DMS79 treated with DMSO at 0.1 percent for 48 hours (cell line): ENCODE data around the gene COX7A2L.

Source experiments
- DNase-seq: peaks from one replicate; lab custom pipeline; 2025; lab: John Stamatoyannopoulos, UW

COX7A2L gene

DNA sequence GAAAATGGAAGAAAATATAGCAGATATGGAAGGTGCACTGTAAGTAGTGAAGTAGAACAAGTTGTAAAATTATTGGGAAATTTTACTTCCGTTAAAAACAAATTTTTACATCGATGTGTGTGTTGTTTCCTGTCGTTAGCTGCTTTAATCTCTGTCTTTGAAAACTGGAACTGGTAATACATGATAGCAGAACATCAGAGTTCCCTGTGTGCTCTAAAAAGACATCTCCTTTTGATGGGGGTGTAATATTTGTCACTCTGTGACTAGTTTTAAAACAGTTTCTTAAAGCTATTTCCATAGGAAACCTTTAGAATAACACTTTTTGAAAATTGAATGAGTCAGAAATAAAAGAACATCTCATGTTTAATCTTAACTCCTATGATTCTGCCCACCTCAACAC, 43.5 kb downstream of the COX7A2L start:
- DNase-seq: no peak

DNA sequence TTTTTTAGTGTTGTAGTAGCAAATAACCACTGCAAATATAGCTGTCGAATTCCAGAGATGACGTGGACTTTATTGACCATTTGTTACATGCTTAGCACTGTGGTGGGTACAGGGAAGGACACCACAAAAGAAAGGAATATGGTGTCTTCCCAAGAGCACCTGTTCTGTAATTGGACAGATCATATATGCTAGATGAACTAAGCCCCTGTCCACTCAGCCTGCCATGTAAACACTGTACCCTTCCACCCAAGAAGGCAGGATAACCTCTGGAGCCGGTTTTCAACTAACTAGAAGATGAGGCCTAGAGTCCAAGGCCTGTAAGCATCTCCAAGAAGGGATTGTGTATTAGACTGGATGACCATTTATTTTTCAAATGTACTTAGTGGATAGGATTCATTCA, 44.1 kb downstream of the COX7A2L start:
- DNase-seq: no peak

DNA sequence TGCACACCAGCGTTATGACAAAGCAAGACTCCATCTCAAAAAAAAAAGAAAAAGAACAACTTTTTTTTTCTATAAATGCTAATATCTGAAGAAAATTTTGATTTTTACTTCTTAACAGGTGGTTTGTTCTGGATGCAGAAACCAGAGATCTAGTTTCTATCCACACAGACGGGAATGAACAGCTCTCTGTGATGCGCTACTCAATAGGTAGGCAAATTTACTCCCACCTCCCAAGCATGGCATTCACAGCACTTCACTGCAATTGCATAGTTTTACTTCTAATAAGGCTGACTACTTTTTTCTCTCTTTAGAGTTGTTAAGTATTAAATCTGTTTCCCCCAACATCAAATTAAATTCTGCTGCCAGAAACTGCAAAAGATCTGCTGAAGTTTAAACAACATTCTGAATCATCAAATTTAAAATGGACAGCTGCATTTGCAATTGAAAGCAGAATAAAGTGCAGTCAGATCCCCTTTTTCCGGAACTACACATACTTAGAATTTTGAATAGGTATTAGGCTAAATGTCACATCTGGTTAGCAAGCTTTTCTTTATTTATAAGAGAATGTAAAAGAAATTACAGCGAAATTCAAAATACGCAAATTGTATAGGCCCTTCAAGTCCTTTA, 45.1 kb downstream of the COX7A2L start:
- no peak for DNase-seq

DNA sequence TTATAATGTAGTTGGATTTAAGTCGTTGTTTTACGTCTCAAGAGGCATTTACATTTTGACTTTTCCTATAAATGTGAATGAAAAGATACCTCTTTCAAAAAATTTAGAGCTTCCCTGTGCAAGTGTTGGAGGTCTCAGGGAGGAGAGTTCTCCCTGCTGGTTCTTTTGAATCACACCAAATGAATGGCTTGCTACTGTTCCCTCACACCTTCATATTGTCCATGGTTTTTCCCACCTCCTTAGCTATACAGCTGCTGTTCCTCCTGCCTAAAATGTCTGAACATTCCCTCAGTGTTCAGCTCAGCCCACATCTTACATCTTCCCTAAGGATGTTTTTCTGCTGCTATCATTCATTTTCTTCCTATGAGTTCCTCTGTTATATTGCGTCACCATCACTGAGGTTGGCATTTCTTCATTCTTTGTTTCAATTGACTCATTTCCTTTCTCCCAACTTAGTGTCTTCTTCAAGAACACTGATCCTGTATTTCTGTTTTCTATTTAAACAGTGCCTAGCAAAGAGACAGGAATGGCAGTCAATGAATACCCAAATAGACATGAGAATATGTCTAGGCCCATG, 46.0 kb downstream of the COX7A2L start:
- no peak for DNase-seq

DNA sequence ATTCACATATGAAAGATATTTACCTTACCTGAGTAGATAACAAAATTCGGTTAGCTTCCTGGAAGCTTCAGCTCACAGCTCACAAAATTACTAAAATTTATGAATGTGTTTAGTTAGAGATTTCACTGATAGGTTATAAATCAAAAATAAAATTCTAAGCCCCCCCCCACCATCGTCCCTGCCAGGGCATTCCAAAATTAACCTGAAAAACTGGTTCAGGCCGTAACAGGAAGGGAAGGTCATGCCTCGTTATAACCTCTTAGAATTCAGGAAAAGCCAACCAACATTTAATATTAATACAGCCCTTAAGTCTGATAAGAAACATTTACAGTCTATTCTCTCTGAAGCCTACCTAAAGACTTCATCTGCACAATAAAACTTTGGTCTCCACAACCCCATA, 48.9 kb downstream of the COX7A2L start:
- peak; percentile 43 for DNase-seq

DNA sequence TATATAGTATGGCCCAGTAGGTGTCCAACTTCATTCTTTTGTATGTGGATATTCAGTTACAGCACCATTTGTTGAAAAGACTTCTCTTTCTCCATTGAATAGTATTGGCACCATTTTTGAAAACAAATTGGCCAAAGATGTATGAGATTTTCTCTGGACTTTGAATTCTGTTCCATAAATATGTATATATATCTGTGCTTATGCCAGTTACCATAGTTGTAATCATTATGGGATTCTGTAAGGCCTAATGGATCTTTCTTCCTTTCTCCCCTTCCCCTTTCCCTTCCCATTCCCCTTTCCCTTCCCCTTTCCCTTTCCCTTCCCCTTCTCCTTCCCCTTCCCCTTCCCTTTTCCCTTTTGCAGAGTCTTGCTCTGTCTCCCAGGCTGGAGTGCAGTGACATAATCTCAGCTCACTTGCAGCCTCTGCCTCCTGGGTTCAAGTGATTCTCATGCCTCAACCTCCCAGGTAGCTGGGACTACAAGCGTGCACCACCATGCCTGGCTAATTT, 51.0 kb downstream of the COX7A2L start:
- DNase-seq: no peak

DNA sequence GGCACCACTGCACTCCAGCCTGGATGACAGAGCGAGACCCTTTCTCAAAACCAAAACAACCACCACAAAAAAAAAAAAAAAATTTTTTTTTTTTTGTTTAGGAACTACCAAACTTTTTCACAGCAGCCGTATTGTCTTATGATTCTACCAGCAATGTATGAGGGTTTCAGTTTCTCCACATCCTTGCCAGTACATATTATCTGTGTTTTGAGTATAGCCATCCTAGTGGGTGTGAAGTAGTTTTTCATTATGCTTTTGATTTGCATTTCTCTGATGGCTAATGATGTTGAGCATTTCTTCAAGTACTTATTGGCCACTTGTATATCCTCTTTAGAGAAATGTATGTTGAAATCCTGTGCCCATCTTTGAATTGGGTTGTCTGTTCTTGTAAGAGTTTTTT, 51.7 kb downstream of the COX7A2L start:
- no peak for DNase-seq

DNA sequence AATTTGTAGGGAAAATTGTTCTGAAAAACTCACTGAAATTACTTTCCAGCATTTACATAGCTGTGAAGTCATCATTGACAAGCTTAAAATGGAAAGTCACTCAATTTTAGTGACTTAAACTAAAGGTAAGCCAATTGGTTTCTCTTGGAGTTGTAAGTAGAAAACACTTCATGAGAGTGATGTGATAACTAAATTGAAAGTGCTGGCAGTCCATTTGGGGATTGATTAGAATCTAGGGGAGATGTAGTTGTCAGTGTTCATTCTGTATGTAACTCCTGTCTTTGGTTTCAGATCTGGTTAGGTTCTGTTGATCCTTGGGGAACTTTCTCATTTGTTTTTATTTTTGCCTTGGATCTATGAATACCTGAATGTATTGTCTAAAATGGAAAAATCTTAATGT, 53.8 kb downstream of the COX7A2L start:
- no peak for DNase-seq

DNA sequence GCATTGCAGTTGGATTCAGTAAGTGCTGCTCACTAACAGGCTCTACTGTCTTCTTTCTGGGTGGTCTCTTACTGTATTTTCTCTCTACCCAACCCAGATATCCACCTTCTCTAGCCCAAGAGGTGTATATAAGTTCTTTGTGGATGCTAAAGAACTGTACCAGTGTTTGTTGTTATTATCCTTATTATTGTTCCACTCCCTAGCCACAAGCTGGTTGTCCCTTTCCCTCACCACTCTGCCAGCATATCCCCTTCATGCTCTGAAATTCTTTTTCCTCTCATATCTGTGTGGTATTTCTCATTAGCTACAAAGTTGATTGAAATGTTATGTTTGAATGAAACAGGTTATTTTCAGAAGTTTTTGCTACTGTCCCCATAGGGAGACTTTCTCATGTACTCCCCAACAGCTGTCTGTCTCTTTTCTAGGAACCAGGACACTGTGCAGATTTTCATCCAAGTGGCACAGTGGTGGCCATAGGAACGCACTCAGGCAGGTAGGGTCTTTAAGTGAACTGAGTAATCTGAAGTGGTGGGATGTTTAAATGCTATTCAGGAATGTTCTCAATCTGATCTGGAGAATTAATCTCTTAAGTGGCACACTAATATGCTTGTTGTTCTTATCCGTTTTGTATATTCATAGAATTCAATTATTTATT, 56.8 kb downstream of the COX7A2L start:
- DNase-seq: peak; percentile 42

DNA sequence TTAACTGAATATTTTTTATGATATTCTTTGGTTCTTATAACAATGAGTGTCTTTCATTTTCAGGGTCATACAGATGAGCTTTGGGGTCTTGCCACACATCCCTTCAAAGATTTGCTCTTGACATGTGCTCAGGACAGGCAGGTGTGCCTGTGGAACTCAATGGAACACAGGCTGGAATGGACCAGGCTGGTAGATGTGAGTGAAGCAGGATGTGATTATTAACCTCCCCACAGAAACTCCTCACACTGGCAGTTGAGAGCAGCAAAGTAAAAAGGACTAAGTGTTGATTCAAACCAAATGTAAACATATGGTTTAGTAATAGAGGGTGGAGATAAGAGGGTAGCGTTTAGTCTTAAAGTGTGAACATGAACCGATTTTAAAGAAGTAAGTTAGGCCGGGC, 57.8 kb downstream of the COX7A2L start:
- no peak for DNase-seq

DNA sequence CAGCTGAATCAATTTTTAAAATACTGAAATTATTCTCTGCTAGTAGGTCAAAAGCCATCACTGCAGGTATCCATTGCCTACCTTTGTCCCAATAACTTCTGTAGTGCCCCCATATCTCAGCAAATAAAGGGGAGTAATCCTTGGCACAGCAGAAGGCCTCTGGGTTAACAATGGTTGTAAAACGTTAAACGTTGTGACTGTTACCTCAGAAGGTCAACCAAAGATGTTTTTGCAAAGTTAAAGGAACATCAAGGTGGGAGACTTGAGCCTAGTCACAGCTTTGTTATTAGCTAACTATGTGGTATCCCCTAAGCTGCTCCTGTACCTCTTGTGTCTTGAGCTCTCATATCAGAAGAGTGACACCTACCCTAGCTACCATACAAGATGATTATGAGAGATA, 60.5 kb downstream of the COX7A2L start:
- no peak for DNase-seq
